ENCODE results near the gene ADO. TPM values are rescaled to one million over a fixed set of nuclear protein-coding genes. Genes with fewer than 3 reads are reported as not detected.

The ADO gene
- total and polyA plus RNA-seq, 2 of the 4 experiments (the other 2 are of a cell fraction) = 8.0 to 8.1 TPM

- H3K23ac ChIP-seq (ENCODE audit: low read depth, low read length) = peak within 1 kb of the TSS; percentile 33; the same call in 1 of the 2 replicates
- H2AK5ac ChIP-seq (ENCODE audit: low read depth, low read length) = no peak within 1 kb of the TSS
- DNase-seq = peak; percentile 94
- ATAC-seq (ENCODE audit: low read depth) = peak; percentile 91
- POLR2A ChIA-PET (ENCODE audit: unreplicated experiment) = interaction anchor here (0.6 kb wide), 1 partner anchor 32 kb away, joined by 3 read pairs; no protein-coding TSS in a partner anchor
- in situ Hi-C loops (cut with MboI; ENCODE audit: low sequenced_read_pairs) (loop anchor here (10.0 to 25.0 kb wide), 3 partner anchors 338 to 779 kb away; partner anchors contain the start of gene RTKN2), dilution Hi-C loops (cut with HindIII; ENCODE audit: low sequenced_read_pairs, unreplicated experiment) (no loop called here), intact Hi-C loops (cut with micrococcal nuclease) (loop anchor here (1.0 to 5.0 kb wide), 3 partner anchors 266 to 549 kb away; partner anchors contain the start of gene RTKN2)
- H3K4me2 ChIP-seq (ENCODE audit: low read depth, low read length) = peak within 1 kb of the TSS; percentile 92
- peaks cover 14% of the 10 kb centered on the region for H4K20me1 ChIP-seq (ENCODE audit: insufficient read depth, low read length)
- peak within 1 kb of the TSS; percentile 94 for H2AFZ ChIP-seq (replicated peaks; ENCODE audit: low read length, poor library complexity)
- peaks cover 7% of the 10 kb centered on the region; the same call in 1 of the 2 replicates for H3K4me1 ChIP-seq (ENCODE audit: control insufficient read depth, insufficient read depth, low read length)
- H3K9me1 ChIP-seq (ENCODE audit: insufficient read depth, low read length) = no peaks in the 10 kb centered on the region
- H3K18ac ChIP-seq (ENCODE audit: low read depth, low read length) = no peak within 1 kb of the TSS; the same call in 1 of the 2 replicates
- no peaks in the 10 kb centered on the region for H3K36me3 ChIP-seq (ENCODE audit: control insufficient read depth, insufficient read depth, low read length)
- H4K5ac ChIP-seq (ENCODE audit: low read depth, low read length) = no peak within 1 kb of the TSS
- CTCF ChIA-PET = interaction anchor here (0.8 to 2.6 kb wide), 5 partner anchors 12 to 379 kb away, joined by 3 to 18 read pairs (median 3); partner anchors contain the start of gene ADO
- H4K91ac ChIP-seq (ENCODE audit: insufficient read depth, low read depth, low read length) = no peak within 1 kb of the TSS
- no peak within 1 kb of the TSS for H3K14ac ChIP-seq (replicated peaks; ENCODE audit: low read depth, low read length)
- peak within 1 kb of the TSS; percentile 38; the same call in 1 of the 2 replicates for H3K9ac ChIP-seq (ENCODE audit: low read depth, low read length)
- H3K27ac ChIP-seq (ENCODE audit: insufficient read depth, low read length) = peak within 1 kb of the TSS; percentile 53
- H3K4me3 ChIP-seq (ENCODE audit: insufficient read depth, low read depth, low read length) = peak within 1 kb of the TSS; percentile 73
- H3K4ac ChIP-seq (ENCODE audit: low read depth, low read length) = no peak within 1 kb of the TSS
- WGBS, 2 experiments (ENCODE audit: extremely low coverage in 2 of 2, insufficient read length in 1 of 2) = 0% methylated on average over 7 of the region's 53 CpGs; no CpG with 5 or more reads in 1 of the 2 experiments
- no peaks in the 10 kb centered on the region for H3K79me1 ChIP-seq (ENCODE audit: low read depth in 1 of 2, low read length in 2 of 2)
- BruUV-seq (replicated peaks) = no TSS peak
- H2AK9ac ChIP-seq (replicated peaks; ENCODE audit: low read depth, low read length, poor library complexity) = peak within 1 kb of the TSS; percentile 23
- H3K27me3 ChIP-seq (ENCODE audit: control insufficient read depth, insufficient read depth, low read length) = peaks cover 48% of the 10 kb centered on the region
- no peak within 1 kb of the TSS for H2BK120ac ChIP-seq (ENCODE audit: low read depth, low read length)
- peak within 1 kb of the TSS in 1 of 2 experiments; percentile 11; a peak in 1 of 4 replicates for H4K8ac ChIP-seq (ENCODE audit: low read depth in 2 of 2, low read length in 2 of 2)
- H2BK5ac ChIP-seq (ENCODE audit: low read depth, low read length, poor library complexity, severe bottlenecking) = peak within 1 kb of the TSS; percentile 58
- no peaks in the 10 kb centered on the region for H3K9me3 ChIP-seq (ENCODE audit: control insufficient read depth, insufficient read depth, low read length)
- no peak within 1 kb of the TSS for H2BK20ac ChIP-seq (ENCODE audit: low read depth, low read length)
- no peak within 1 kb of the TSS for H2BK15ac ChIP-seq (ENCODE audit: low read depth, low read length)
- H3K56ac ChIP-seq (ENCODE audit: extremely low read depth, insufficient read depth, low read length) = no peak within 1 kb of the TSS
- no peak for TF ChIP-seq NFE2L2 (IDR thresholded peaks at IDR 0.05; ENCODE audit: low read depth, low read length)
- TF ChIP-seq CEBPB (IDR thresholded peaks at IDR 0.05; ENCODE audit: low read depth, low read length) = no peak
- TF ChIP-seq BHLHE40 (IDR thresholded peaks at IDR 0.05; ENCODE audit: low read depth, low read length) = 0 out of 2 replicates have a peak, but pooled peaks have one; percentile 9
- TF ChIP-seq MAFK (IDR thresholded peaks at IDR 0.05; ENCODE audit: low read depth, low read length) = no peak
- TF ChIP-seq SMC3 (IDR thresholded peaks at IDR 0.05; ENCODE audit: low read depth, low read length) = no peak
- peak; percentile 96 for TF ChIP-seq ELK1 (IDR thresholded peaks at IDR 0.05; ENCODE audit: borderline replicate concordance, low read depth, low read length)
- TF ChIP-seq FOS (IDR thresholded peaks at IDR 0.05; ENCODE audit: low read depth, low read length) = no peak
- TF ChIP-seq CHD1 (IDR thresholded peaks at IDR 0.05; ENCODE audit: low read depth, low read length) = no peak
- peak; percentile 50 for TF ChIP-seq POLR2A (IDR thresholded peaks at IDR 0.05; ENCODE audit: low read depth, low read length)
- TF ChIP-seq RCOR1 (IDR thresholded peaks at IDR 0.05; ENCODE audit: insufficient replicate concordance, low read length) = peak; percentile 11
- no peak for TF ChIP-seq RFX5 (IDR thresholded peaks at IDR 0.05; ENCODE audit: low read depth, low read length)
- TF ChIP-seq USF2 (IDR thresholded peaks at IDR 0.05; ENCODE audit: low read depth, low read length) = peak; percentile 86
- TF ChIP-seq MAZ (IDR thresholded peaks at IDR 0.05; ENCODE audit: borderline replicate concordance, low read depth, low read length) = peak; percentile 81; the same call in 1 of the 2 replicates
Measured at GRCh38 chr10:62816331-62817120, 12.0 kb downstream of the ADO start, which contains the start of gene EGR2. TSS of gene EGR2 (minus strand) at chr10:62816366. CDS start at chr10:62816029, 337 bp downstream.

All from IMR-90 (cell line).